ENCODE data around the gene CNNM2. TPM values are rescaled to one million over a fixed set of nuclear protein-coding genes. Genes with fewer than 3 reads are reported as not detected.
"Not testable (repeated sequence)": the region's sequence is repeated elsewhere in the genome, so short reads cannot be mapped to it uniquely, and the experiment has no call there.

The CNNM2 gene
- polyA plus RNA-seq, 4 donors: 9.7 to 13.1 (median 10.0) TPM

- no peak for DNase-seq (ENCODE audit: low read depth in 4 of 4, low spot score in 2 of 4)
Observed at GRCh38 chr10:102923601-102924000, 5.5 kb downstream of the CNNM2 start.

GRCh38 chr10:102926842-102927241 is 8.7 kb downstream of the CNNM2 start:
- no peak for DNase-seq (ENCODE audit: low read depth in 4 of 4, low spot score in 2 of 4)

GRCh38 chr10:102927311-102928010 is 9.4 kb downstream of the CNNM2 start:
- no peak for DNase-seq (ENCODE audit: low read depth in 4 of 4, low spot score in 2 of 4)

GRCh38 chr10:102928442-102928841 is 10.3 kb downstream of the CNNM2 start:
- not testable (repeated sequence) for DNase-seq (ENCODE audit: low read depth in 4 of 4, low spot score in 2 of 4)

- no peak for DNase-seq (ENCODE audit: low read depth in 4 of 4, low spot score in 2 of 4)
Observed at GRCh38 chr10:102930720-102931119, 12.6 kb downstream of the CNNM2 start.

- DNase-seq (ENCODE audit: low read depth in 4 of 4, low spot score in 2 of 4): no peak
Observed at GRCh38 chr10:102931643-102932042, 13.5 kb downstream of the CNNM2 start.

- no peak for DNase-seq (ENCODE audit: low read depth in 4 of 4, low spot score in 2 of 4)
Observed at GRCh38 chr10:102935505-102935904, 17.4 kb downstream of the CNNM2 start.

GRCh38 chr10:102935939-102936605 is 18.0 kb downstream of the CNNM2 start:
- no peak for DNase-seq (ENCODE audit: low read depth in 4 of 4, low spot score in 2 of 4)

GRCh38 chr10:102941401-102941800 is 23.3 kb downstream of the CNNM2 start:
- DNase-seq (ENCODE audit: low read depth in 4 of 4, low spot score in 2 of 4): no peak

GRCh38 chr10:102945449-102945848 is 27.4 kb downstream of the CNNM2 start:
- no peak for DNase-seq (ENCODE audit: low read depth in 4 of 4, low spot score in 2 of 4)

- no peak for DNase-seq (ENCODE audit: low read depth in 4 of 4, low spot score in 2 of 4)
Observed at GRCh38 chr10:102945962-102946361, 27.9 kb downstream of the CNNM2 start.

- DNase-seq (ENCODE audit: low read depth in 4 of 4, low spot score in 2 of 4): no peak
Observed at GRCh38 chr10:102946992-102947391, 28.9 kb downstream of the CNNM2 start.

- no peak for DNase-seq (ENCODE audit: low read depth in 4 of 4, low spot score in 2 of 4)
Observed at GRCh38 chr10:102948176-102948575, 30.1 kb downstream of the CNNM2 start.

GRCh38 chr10:102948786-102949185 is 30.7 kb downstream of the CNNM2 start:
- no peak for DNase-seq (ENCODE audit: low read depth in 4 of 4, low spot score in 2 of 4)

GRCh38 chr10:102949916-102950315 is 31.8 kb downstream of the CNNM2 start:
- DNase-seq (ENCODE audit: low read depth in 4 of 4, low spot score in 2 of 4): no peak

- no peak for DNase-seq (ENCODE audit: low read depth in 4 of 4, low spot score in 2 of 4)
Observed at GRCh38 chr10:102951316-102951715, 33.2 kb downstream of the CNNM2 start.

- DNase-seq (ENCODE audit: low read depth in 4 of 4, low spot score in 2 of 4): no peak
Observed at GRCh38 chr10:102959360-102959759, 41.3 kb downstream of the CNNM2 start.

GRCh38 chr10:102960157-102960556 is 42.1 kb downstream of the CNNM2 start:
- DNase-seq (ENCODE audit: low read depth in 4 of 4, low spot score in 2 of 4): no peak

GRCh38 chr10:102962267-102962666 is 44.2 kb downstream of the CNNM2 start:
- no peak for DNase-seq (ENCODE audit: low read depth in 4 of 4, low spot score in 2 of 4)

GRCh38 chr10:102962951-102963755 is 45.1 kb downstream of the CNNM2 start:
- no peak for DNase-seq (ENCODE audit: low read depth in 4 of 4, low spot score in 2 of 4)

- DNase-seq (ENCODE audit: low read depth in 4 of 4, low spot score in 2 of 4): no peak
Observed at GRCh38 chr10:102963756-102964025, 45.6 kb downstream of the CNNM2 start.

- not testable (repeated sequence) for DNase-seq (ENCODE audit: low read depth in 4 of 4, low spot score in 2 of 4)
Observed at GRCh38 chr10:102964064-102964463, 46.0 kb downstream of the CNNM2 start.

Measured in left renal cortex interstitium (tissue), 4 donors.